GM12875 (cell line): ENCODE results near the gene MCTP1.
"Not testable (repeated sequence)": the region's sequence is repeated elsewhere in the genome, so short reads cannot be mapped to it uniquely, and the experiment has no call there.

ENCODE experiments used
- H3K4me3 ChIP-seq: one replicate; pipeline ENCODE4 v1.5.1; 2011; ENCODE audit warnings: low read depth, low read length, control low read depth
- TF ChIP-seq, protein P1 (sequence below): IDR thresholded peaks from 2 replicates; pipeline ENCODE4 v1.5.1; 2011; ENCODE audit warnings: low read depth, mild to moderate bottlenecking, control low read depth, inconsistent platforms, low read length, moderate library complexity, borderline replicate concordance; ENCODE audit not compliant: insufficient read depth

MCTP1 gene

DNA sequence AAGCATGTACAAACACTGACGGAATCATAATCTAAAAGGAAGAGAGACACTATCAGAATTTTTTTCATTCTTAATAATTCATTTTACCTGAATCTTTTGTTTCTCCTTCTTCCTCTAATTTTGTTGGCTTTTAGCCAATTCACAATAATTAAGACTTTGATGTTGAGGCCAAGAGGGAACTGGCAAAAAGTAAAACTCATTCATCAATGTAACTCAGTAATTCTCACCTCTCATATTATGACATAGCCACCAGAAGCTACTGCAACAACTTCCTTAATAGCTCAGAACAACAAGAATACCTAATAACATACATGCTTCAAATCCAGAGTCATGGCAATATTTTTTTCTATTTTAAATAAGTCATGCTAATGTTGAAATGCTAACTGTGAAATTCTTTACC is 64.5 kb downstream of the MCTP1 start:
- TF ChIP-seq, protein P1, sequence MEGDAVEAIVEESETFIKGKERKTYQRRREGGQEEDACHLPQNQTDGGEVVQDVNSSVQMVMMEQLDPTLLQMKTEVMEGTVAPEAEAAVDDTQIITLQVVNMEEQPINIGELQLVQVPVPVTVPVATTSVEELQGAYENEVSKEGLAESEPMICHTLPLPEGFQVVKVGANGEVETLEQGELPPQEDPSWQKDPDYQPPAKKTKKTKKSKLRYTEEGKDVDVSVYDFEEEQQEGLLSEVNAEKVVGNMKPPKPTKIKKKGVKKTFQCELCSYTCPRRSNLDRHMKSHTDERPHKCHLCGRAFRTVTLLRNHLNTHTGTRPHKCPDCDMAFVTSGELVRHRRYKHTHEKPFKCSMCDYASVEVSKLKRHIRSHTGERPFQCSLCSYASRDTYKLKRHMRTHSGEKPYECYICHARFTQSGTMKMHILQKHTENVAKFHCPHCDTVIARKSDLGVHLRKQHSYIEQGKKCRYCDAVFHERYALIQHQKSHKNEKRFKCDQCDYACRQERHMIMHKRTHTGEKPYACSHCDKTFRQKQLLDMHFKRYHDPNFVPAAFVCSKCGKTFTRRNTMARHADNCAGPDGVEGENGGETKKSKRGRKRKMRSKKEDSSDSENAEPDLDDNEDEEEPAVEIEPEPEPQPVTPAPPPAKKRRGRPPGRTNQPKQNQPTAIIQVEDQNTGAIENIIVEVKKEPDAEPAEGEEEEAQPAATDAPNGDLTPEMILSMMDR = no peak
- H3K4me3 ChIP-seq = no peak overlapping the region

DNA sequence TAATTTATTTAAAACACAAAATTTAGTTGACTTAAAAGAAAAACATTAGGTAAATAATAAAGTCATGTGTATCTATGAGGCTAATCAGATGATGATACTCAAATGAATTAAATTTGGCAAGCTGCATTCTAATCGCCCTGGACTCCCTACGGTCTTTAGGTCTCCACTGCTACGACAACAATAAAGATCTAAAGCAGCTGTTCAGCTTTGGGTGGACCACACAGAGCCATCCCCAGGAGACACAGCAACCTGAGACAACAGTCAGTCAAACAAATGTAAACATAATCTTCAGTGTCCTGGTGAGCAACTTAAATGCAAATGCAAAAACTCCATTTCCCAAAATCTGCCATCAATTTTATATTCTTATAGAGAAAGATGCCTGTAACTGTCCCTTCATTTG is 65.5 kb downstream of the MCTP1 start:
- no peak overlapping the region for H3K4me3 ChIP-seq
- TF ChIP-seq, protein P1 = no peak

DNA sequence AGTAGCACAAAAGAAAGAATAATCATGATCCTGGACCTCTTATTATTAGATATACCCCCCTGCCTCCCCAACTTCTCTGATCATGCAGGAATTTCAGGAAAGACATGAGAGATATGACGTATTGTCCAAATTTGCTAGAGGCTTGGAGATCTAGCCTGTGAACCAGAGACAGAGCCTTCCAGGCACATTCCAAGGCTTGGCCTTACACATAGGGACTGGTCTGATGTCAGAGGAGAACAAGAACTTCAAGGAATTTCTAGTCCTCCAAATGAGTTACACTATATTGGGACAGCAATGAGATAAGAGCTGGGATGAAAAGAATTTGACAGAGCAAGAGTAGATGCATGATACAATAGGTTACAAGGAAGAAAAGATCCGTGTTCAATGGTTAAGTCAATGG is 67.0 kb downstream of the MCTP1 start:
- no peak overlapping the region for H3K4me3 ChIP-seq
- TF ChIP-seq, protein P1 = no peak

DNA sequence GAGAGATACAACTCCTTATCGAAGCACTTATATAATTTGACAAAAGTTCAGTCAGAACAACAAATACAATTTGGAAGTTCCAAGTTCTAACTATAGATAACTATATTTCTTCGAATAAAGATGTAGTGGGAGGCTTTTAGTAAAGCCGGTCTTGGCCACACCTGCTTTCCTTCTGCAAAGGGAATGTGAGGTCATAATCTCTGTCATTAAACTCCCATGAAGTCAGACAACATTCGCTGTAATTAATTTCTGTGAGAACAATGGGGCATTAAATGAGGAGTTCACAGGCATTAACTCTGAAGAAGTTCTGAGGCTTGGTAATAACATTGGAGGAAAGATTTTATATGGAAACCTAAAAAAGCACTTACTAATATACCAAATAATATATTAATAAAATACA is 67.5 kb downstream of the MCTP1 start:
- TF ChIP-seq, protein P1 = no peak
- H3K4me3 ChIP-seq = no peak overlapping the region

DNA sequence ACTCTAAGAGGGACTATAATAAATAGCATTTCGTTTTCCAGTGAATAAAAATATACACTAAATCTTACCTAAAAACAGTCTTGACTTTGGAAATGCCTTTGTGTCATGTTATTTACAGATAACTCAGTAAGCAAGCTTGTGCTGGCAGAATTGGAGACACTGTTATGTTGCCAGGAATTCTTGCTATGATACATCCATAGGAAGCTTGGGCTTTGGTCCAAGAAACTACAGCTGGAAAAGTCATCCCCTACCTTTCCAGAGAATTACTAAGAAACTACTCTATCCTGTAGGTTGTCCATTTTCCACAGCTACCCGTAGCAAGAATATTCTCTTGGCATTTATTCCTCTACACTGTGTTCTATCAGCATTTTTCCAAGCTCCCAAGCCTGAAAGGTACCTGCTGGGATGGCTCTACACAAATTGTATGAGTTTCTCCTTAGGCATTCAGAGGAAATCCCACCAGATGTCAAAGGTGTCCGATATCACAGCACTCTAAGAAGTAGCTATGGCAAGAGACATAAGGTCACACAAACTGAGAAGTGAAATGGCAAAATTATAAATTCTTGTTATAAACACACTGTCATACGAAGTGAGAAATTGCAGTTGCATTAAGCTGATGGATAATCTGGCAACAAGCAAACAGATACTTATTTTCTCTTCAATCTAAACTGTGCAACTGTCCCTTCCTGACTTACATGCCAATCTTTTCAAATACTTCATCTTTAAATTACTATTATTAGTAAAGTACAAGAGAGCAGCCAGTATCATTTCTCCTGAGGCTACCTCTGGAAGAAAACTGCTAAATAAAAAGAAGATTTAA is 68.5 kb downstream of the MCTP1 start:
- no peak overlapping the region for H3K4me3 ChIP-seq
- TF ChIP-seq, protein P1 = no peak

DNA sequence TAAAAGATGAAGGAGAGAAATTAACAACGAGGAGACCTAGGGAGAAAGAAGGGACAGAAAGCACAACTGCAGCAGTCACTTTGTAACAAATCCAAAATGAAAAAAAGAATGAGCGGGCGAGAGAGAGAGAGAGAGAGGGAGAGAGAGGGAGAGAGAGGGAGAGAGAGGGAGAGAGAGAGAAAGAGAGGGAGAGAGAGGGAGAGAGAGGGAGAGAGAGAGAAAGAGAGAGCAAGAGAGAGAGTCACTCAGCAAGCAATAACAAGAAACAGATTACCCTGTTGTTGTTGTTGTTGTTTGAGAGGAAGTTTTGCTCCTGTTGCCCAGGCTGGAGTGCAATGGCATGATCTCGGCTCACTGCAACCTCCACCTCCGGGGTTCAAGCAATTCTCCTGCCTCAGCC is 77.1 kb downstream of the MCTP1 start:
- H3K4me3 ChIP-seq = not testable (repeated sequence)

DNA sequence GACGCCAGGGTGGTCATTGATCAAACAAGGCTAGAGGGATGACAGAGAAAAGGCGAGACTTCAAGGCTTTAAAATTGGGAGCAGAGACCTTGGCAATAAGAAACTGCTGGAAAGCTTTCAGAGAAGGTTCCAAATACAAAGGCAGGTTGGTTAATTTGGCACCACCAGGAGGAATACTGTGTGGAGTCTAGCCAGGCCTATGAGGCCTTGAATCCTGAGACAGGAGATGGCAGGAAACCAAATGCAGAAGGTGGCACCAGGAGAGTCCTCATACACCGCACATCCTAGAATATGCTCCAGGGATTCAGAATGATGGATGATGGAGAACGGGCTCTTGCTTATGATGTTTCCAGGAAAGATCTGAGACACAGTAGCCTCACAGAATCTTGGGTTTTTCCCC is 90.0 kb downstream of the MCTP1 start:
- TF ChIP-seq, protein P1 = no peak
- no peak overlapping the region for H3K4me3 ChIP-seq
